Suprapubic skin (tissue), 3 donors: ENCODE measurements around the gene A1CF.

Experiments used
- EP300 ChIP-seq: sonication (generic); formaldehyde crosslinking; IDR thresholded peaks from one replicate; pipeline ENCODE4 v1.6.1; 2017; ENCODE audit warnings: antibody characterized with exemption
- TF ChIP-seq, protein P1 (sequence below), 2 donors: fragments of 200-600 bp in 1 of 2; fragments of 450-650 bp in 1 of 2; sonication (generic) in 1 of 2; IDR thresholded peaks; one replicate each; pipeline ENCODE4 v1.5.1; 2016 to 2019; ENCODE audit warnings: antibody characterized with exemption in 2 of 2, mild to moderate bottlenecking in 1 of 2, moderate library complexity in 1 of 2

DNA sequence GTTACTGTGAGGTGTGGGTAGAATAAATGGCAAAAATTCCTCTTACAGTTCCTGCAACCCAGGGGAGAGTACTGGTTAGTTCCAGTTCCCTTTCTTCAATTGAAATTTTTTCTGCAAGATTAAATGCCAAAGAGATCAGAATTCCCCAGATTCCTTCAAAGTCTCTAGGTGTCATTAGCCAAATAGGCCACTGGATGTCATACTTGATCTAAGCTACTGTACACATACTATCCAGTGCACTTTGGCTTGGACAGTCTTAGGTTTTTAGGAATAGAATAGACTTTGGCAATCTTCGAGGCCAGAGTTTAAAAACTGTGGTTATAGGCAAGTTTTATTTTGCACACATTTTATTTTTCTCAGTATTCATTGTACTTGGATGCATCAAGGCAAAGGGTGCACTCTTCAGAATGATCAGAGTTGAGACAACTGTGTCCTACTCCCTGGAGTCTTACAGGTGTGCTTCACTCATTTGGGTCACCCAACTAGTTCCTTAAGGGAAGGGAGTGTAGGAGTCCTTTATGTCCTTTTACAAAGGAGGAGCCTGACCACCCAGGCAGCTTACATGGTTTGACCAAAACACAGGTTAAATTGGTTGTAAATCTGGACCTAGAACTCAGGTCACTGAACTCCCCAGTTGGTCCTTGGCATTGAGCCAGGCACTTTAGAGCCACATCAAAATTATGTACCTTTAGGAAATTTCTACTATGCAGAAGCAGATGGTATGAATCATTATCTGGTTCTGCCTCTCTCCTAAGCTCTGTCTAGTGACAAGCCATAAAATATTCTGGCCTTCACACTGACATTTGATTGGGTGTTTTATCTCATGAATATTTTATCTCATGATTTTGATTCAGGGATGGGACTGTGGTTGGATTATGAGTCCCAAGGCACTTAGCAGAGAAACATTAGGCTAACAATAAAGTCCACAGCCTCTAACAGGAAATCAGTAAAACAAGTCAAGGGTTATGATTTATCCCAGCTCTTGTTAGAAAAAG is 96.2 kb downstream of the A1CF start:
- TF ChIP-seq, protein P1, sequence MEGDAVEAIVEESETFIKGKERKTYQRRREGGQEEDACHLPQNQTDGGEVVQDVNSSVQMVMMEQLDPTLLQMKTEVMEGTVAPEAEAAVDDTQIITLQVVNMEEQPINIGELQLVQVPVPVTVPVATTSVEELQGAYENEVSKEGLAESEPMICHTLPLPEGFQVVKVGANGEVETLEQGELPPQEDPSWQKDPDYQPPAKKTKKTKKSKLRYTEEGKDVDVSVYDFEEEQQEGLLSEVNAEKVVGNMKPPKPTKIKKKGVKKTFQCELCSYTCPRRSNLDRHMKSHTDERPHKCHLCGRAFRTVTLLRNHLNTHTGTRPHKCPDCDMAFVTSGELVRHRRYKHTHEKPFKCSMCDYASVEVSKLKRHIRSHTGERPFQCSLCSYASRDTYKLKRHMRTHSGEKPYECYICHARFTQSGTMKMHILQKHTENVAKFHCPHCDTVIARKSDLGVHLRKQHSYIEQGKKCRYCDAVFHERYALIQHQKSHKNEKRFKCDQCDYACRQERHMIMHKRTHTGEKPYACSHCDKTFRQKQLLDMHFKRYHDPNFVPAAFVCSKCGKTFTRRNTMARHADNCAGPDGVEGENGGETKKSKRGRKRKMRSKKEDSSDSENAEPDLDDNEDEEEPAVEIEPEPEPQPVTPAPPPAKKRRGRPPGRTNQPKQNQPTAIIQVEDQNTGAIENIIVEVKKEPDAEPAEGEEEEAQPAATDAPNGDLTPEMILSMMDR (IDR thresholded peaks at IDR 0.05), result no peak
- no peak for TF ChIP-seq EP300
